Stimulated activated CD8-positive, alpha-beta memory T cell treated with anti-CD3 and anti-CD28 coated beads, Interleukin-7, amount 100 ng/mL, for 48 hours (primary cell): ENCODE measurements around the gene GBP2.

ENCODE experiments used
- DNase-seq, 2 donors: peaks; one replicate each; pipeline ENCODE4 v3.0.0-alpha.2; 2020; ENCODE audit warnings: low read depth in 1 of 2; ENCODE audit errors: extremely low read depth in 1 of 2

The GBP2 gene

GRCh38 chr1:89068291-89068690 lies 57.6 kb downstream of the GBP2 start:
- no peak for DNase-seq

- DNase-seq: no peak
Measured at GRCh38 chr1:89065079-89065868, 60.6 kb downstream of the GBP2 start, which contains the start of gene GBP1. GBP1 (minus strand) TSS chr1:89065208; CDS start chr1:89063234, 1,974 bp downstream.

- no peak for DNase-seq
Measured at GRCh38 chr1:89064632-89065031, 61.3 kb downstream of the GBP2 start.

GRCh38 chr1:89063094-89063493 lies 62.8 kb downstream of the GBP2 start:
- DNase-seq: no peak

- DNase-seq: no peak
Measured at GRCh38 chr1:89060091-89060490, 65.8 kb downstream of the GBP2 start.
